ENCODE results near the gene TUBA4A. TPM values are rescaled to one million over a fixed set of nuclear protein-coding genes. Genes with fewer than 3 reads are reported as not detected.

Gene TUBA4A
- total and polyA plus RNA-seq, 2 experiments from 2014 or later, result 1.6 to 6.5 TPM

DNA sequence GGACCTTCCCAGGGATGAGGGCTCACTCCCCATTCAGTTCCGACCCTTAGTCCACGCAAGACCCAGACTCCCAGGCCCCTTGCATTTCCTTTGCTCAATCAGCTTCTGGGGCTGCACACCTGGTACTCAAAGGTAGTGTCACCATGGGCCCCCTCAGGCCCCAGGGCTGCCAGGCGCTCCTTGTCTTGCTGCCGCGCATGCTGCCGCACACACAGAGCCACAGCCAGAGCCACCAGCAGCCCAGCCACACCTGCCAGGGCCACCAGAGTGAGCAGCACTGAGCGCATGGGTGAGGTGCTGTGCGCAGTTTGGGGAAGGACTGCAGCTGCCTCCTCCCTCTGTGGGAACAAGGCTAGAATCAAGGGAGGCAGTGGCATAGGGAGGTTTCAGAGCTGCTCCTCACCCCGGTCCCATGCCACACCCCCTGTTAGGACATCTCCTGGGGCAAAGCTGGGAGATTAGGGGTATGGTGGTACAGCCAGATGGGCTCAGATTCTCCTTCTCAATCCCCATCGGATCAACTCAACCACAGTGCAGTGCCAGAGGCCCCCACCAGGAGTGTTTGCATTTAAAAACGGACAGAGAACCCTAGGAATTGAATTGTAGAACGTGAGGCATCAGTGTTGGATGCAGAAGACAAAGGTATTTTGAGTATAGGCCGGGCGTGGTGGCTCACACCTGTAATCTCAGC lies 44.2 kb upstream of the TUBA4A start:
- H3K27me3 ChIP-seq, result peaks cover 34% of the 10 kb centered on the region
- H3K9me3 ChIP-seq (ENCODE audit: low read depth), result no peaks in the 10 kb centered on the region
- H3K4me3 ChIP-seq, result no peak overlapping the region
- no peaks in the 10 kb centered on the region for H3K4me1 ChIP-seq (ENCODE audit: low read depth)
- DNase-seq (ENCODE audit: low read depth in 1 of 2, low spot score in 1 of 2), result no peak
- H3K36me3 ChIP-seq, result no peaks in the 10 kb centered on the region
- no peak overlapping the region for H3K27ac ChIP-seq
- TF ChIP-seq, protein P1, sequence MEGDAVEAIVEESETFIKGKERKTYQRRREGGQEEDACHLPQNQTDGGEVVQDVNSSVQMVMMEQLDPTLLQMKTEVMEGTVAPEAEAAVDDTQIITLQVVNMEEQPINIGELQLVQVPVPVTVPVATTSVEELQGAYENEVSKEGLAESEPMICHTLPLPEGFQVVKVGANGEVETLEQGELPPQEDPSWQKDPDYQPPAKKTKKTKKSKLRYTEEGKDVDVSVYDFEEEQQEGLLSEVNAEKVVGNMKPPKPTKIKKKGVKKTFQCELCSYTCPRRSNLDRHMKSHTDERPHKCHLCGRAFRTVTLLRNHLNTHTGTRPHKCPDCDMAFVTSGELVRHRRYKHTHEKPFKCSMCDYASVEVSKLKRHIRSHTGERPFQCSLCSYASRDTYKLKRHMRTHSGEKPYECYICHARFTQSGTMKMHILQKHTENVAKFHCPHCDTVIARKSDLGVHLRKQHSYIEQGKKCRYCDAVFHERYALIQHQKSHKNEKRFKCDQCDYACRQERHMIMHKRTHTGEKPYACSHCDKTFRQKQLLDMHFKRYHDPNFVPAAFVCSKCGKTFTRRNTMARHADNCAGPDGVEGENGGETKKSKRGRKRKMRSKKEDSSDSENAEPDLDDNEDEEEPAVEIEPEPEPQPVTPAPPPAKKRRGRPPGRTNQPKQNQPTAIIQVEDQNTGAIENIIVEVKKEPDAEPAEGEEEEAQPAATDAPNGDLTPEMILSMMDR (IDR thresholded peaks at IDR 0.05; ENCODE audit: low read depth, low read length), result no peak

DNA sequence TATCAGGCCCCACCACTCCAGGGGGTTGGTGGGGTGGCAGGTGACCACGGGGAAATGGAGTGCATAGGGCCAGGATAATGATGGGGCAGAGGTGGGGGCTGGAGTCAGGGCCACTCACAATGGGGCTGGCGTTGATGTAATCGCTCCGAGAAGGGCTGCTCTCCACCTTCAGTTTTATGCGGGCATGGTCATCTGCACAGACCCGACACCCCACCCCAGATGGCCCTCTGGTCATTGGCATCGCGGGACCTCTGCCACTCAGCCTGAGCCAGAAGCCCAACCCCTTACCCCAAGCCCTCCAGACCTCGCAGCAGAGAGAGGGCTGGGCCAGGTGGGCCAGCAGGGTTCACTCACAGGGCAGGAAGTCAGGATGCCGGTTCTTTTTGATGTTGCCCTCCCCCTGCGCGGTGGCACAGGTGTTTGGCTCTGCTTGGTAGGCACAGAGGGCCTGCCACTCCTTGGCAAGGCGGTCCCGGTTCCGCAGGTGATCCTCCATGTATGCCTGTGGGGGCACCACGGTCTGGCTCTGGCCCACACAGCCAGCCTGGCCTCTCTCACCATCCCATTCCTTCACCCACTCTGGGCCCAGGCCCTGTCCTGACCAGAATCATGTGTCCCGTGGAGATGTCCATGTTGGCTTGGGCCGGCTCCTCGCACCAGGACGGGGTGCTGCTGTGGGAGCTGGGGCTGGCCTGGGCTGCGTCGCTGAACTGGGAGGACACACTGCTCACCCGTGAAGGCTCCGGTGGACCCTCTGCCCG lies 43.1 kb upstream of the TUBA4A start:
- H3K9me3 ChIP-seq (ENCODE audit: low read depth), result no peaks in the 10 kb centered on the region
- DNase-seq (ENCODE audit: low read depth in 1 of 2, low spot score in 1 of 2), result no peak
- TF ChIP-seq, protein P1 (IDR thresholded peaks at IDR 0.05; ENCODE audit: low read depth, low read length), result no peak
- no peaks in the 10 kb centered on the region for H3K4me1 ChIP-seq (ENCODE audit: low read depth)
- peaks cover 23% of the 10 kb centered on the region for H3K27me3 ChIP-seq
- no peak overlapping the region for H3K4me3 ChIP-seq
- H3K36me3 ChIP-seq, result no peaks in the 10 kb centered on the region
- no peak overlapping the region for H3K27ac ChIP-seq

DNA sequence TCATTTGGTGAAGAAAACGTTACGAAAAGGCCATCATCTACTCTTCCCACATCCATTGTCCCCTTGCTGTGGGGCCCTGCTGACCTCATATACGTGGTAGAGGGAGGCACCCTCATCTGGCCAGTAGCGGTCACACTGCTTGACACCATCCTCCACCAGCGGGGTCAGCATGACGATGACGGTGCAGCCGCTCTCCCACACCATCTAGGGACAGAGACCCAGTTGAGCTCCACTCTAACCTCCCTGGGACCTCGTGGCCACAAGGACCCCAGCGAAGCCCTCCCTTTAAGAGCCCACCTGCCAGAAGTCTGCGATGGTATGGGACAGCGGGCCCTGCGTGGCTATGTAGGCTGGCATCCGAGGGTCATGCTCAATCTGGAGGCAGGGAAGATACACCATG lies 42.4 kb upstream of the TUBA4A start:
- Histone ChIP-seq H3K4me1 (ENCODE audit: low read depth) (no peaks in the 10 kb centered on the region), H3K27me3 (peaks cover 16% of the 10 kb centered on the region), H3K4me3 (no peak overlapping the region), H3K9me3 (ENCODE audit: low read depth) (no peaks in the 10 kb centered on the region), H3K27ac (no peak overlapping the region), H3K36me3 (no peaks in the 10 kb centered on the region)
- no peak for DNase-seq (ENCODE audit: low read depth in 1 of 2, low spot score in 1 of 2)
- TF ChIP-seq, protein P1 (IDR thresholded peaks at IDR 0.05; ENCODE audit: low read depth, low read length), result no peak

DNA sequence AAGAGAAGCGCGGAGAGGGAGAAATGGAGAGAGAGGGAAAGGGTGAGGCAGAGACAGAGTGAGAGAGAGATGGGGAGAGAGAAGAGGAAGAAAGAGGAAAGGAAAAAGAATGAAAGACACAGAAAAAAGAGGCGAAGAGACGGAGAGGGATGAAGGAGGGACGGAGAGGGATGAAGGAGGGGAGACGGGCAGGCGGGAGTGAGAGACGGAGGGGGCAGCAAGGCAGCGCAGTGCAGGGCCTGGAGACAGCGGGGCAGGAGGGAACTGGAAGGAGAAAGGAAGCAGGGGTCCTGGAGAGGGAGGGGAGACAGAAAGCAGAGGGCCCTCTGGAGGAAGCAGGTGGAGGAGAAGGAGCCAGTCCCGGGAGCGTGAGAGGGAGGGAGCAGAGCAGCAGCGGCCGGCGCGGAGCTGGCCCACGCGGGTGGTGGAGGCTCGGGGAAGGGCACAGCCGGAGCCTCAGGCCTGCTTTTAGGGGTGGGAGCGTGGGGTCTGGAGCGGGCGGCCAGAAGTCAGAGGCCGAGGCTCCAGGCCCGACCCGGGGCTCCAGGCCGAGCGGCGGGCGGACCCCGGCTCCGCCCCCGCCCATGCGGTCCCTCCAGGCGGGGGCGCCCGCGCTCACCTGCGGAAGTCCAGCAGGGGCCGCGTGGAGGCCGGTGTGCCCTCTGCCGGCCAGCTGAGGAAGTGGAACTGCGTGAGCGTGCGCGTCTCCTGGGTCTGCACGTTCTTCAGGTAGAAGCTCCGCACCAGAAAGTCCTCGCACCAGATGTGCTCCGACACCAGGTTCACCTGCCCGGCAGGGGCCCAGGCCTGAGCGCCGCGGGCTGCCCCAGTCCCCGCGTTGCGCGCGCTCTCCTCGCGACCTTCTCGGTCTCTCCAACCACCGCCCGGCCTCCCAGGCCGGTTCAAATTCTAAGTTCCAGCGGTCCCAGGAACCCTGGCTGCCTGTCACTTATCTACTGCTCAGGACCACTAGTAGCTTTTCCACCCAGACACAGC lies 40.9 kb upstream of the TUBA4A start:
- Histone ChIP-seq H3K4me3 (peak overlapping the region; percentile 65), H3K4me1 (ENCODE audit: low read depth) (no peaks in the 10 kb centered on the region), H3K9me3 (ENCODE audit: low read depth) (no peaks in the 10 kb centered on the region), H3K27ac (peak overlapping the region; percentile 46), H3K27me3 (peaks cover 1% of the 10 kb centered on the region), H3K36me3 (no peaks in the 10 kb centered on the region)
- TF ChIP-seq, protein P1 (IDR thresholded peaks at IDR 0.05; ENCODE audit: low read depth, low read length), result peak; percentile 91
- DNase-seq (ENCODE audit: low read depth in 1 of 2, low spot score in 1 of 2), result peak; percentile 85 to 89

DNA sequence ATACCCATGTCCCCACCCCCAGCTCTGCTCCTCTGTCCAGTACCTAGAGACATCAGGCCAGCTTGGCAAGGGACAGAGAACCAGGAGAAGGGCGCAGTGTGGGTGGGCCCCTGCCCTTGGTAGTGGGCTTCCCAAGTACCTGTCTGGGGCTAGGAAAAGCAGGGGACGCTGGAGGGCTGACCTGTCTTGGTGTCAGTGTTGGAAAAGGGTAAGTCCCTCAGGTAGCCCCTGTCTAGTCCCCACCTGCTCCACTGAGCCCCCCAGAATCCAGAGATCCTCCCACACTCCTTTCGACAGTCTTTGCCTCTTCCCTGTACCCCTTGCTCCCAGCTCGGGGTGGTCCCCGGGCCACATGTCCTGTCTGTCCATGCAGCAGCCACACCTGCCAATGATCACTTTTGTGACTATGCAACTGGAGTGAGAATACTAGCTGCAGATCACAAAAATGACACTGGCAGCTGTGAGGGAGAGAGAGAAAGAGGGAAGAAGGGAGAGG lies 40.1 kb upstream of the TUBA4A start:
- H3K36me3 ChIP-seq, result no peaks in the 10 kb centered on the region
- no peak overlapping the region for H3K4me3 ChIP-seq
- no peak for DNase-seq (ENCODE audit: low read depth in 1 of 2, low spot score in 1 of 2)
- H3K4me1 ChIP-seq (ENCODE audit: low read depth), result no peaks in the 10 kb centered on the region
- H3K27ac ChIP-seq, result no peak overlapping the region
- TF ChIP-seq, protein P1 (IDR thresholded peaks at IDR 0.05; ENCODE audit: low read depth, low read length), result no peak
- H3K27me3 ChIP-seq, result no peaks in the 10 kb centered on the region
- H3K9me3 ChIP-seq (ENCODE audit: low read depth), result no peaks in the 10 kb centered on the region

All from cardiac muscle cell (in vitro differentiated cells and primary cell).